Activated CD4-positive, alpha-beta T cell treated with anti-CD3 and anti-CD28 coated beads, Interleukin-2, amount 50 U/mL, for 16 hours (primary cell): Measurements from ENCODE around the gene HBB.

Experiments
- DNase-seq: peaks from one replicate; pipeline ENCODE4 v3.0.0-alpha.2; 2020

Gene HBB

GRCh38 chr11:5224538-5225479, 2.1 kb downstream of the HBB start:
- DNase-seq, result no peak

GRCh38 chr11:5223686-5224085, 3.2 kb downstream of the HBB start:
- no peak for DNase-seq

GRCh38 chr11:5223146-5223545, 3.7 kb downstream of the HBB start:
- no peak for DNase-seq

GRCh38 chr11:5210376-5210885, 16.4 kb downstream of the HBB start:
- no peak for DNase-seq

GRCh38 chr11:5204787-5205186, 22.1 kb downstream of the HBB start:
- DNase-seq, result peak; percentile 13

GRCh38 chr11:5203366-5203765, 23.5 kb downstream of the HBB start:
- no peak for DNase-seq

- no peak for DNase-seq
These were observed 26.3 kb downstream of the HBB start, which contains the start of gene OR51V1 for GRCh38 chr11:5200582-5200981. Gene OR51V1, minus strand, starts transcription at chr11:5200682. Its CDS starts 0 bp downstream, at chr11:5200682.

GRCh38 chr11:5198285-5198684, 28.6 kb downstream of the HBB start:
- DNase-seq, result no peak

GRCh38 chr11:5197536-5197935, 29.3 kb downstream of the HBB start:
- DNase-seq, result no peak

- no peak for DNase-seq
These were observed 30.1 kb downstream of the HBB start for GRCh38 chr11:5196731-5197130.

- DNase-seq, result no peak
These were observed 30.8 kb downstream of the HBB start for GRCh38 chr11:5196067-5196466.

- DNase-seq, result no peak
These were observed 34.1 kb downstream of the HBB start for GRCh38 chr11:5192738-5193137.

GRCh38 chr11:5188201-5188600, 38.7 kb downstream of the HBB start:
- no peak for DNase-seq

- no peak for DNase-seq
These were observed 48.6 kb downstream of the HBB start for GRCh38 chr11:5178046-5178837.
